A549 treated with DMSO at 1 μM for 4 hours (cell line): ENCODE data around the gene ARHGAP28. TPM values are rescaled to one million over a fixed set of nuclear protein-coding genes. Genes with fewer than 3 reads are reported as not detected.

Experiments used
- total RNA-seq: library from RNA; stranded (reverse); fragments of 200-300 nt; extraction: Qiagen RNA extraction; gene quantifications from 5 replicates; pipeline ENCODE4 v1.2.3, GENCODE V29; 2022; ENCODE audit warnings: low read depth

The ARHGAP28 gene, protein sequence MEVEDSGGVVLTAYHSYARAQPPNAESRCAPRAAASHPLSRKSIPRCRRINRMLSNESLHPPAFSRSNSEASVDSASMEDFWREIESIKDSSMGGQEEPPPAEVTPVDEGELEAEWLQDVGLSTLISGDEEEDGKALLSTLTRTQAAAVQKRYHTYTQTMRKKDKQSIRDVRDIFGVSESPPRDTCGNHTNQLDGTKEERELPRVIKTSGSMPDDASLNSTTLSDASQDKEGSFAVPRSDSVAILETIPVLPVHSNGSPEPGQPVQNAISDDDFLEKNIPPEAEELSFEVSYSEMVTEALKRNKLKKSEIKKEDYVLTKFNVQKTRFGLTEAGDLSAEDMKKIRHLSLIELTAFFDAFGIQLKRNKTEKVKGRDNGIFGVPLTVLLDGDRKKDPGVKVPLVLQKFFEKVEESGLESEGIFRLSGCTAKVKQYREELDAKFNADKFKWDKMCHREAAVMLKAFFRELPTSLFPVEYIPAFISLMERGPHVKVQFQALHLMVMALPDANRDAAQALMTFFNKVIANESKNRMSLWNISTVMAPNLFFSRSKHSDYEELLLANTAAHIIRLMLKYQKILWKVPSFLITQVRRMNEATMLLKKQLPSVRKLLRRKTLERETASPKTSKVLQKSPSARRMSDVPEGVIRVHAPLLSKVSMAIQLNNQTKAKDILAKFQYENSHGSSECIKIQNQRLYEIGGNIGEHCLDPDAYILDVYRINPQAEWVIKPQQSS
- total RNA-seq: 0.03 to 0.37 TPM (median 0.09 TPM) in 5 replicates

DNA sequence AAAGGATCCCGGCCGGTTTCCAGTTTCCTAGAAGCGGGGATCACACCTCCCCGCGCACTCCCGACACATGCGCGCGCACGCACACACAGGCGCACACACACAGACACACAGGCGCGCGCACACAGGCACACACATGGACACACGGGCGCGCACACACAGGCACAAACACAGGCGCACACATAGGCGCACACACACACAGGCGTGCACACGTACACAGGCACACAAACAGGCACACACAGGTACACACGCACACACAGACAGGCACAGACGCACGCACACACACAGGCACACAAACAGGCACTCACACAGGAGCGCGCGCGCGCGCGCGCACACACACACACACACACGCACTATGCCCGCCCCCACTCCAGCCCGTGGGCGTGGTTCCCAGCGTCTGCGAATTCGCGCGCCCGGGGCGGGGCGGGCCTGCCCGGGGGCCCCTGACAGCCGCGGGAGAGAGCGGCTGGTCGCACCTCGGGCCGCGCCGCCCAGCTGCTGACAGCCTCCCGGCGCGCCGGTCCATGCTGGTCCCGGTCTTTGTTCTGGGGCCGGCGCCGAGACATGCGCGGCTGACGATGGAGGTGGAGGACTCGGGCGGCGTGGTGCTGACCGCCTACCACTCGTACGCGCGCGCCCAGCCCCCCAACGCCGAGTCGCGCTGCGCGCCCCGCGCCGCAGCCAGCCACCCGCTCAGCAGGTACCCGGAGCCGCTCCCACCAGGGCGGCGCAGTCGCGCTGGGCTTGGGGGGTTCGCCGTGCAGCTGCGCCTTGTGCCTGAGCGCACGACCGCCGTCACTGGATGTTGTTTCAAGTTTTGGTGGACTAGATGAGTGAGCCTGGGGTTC lies at the start of gene ARHGAP28:
TSS of gene ARHGAP28 (plus strand) at position 470 of the 845 bp plus-strand sequence. CDS start at position 576, 106 bp downstream.

